B cell (primary cell): ENCODE results near the gene ZBTB43. TPM values are rescaled to one million over a fixed set of nuclear protein-coding genes. Genes with fewer than 3 reads are reported as not detected.
"Not testable (repeated sequence)": the region's sequence is repeated elsewhere in the genome, so short reads cannot be mapped to it uniquely, and the experiment has no call there.

Experiments
- ATAC-seq: fragments of 200-7000 bp; cut with Tn5 transposase; one replicate; pipeline ENCODE4 v1.10.0; 2021; ENCODE audit warnings: low read depth, mild to moderate bottlenecking, moderate number of reproducible peaks, moderate library complexity
- CTCF ChIA-PET: fragments of 350-600 bp; sonication (Branson Sonifier 250); formaldehyde crosslinking; loops from one replicate; lab custom pipeline; 2021; ENCODE audit warnings: antibody characterized with exemption, inconsistent platforms; lab: Charles Lee
- POLR2A ChIA-PET: fragments of 350-600 bp; sonication (Branson Sonifier 250); formaldehyde crosslinking; loops from one replicate; lab custom pipeline; 2021; ENCODE audit warnings: antibody characterized with exemption; lab: Charles Lee
- DNase-seq: peaks from one replicate; pipeline ENCODE4 v3.0.0; 2013
- H2AFZ ChIP-seq: 2 replicates; pipeline ENCODE4 v1.6.1; 2012; ENCODE audit warnings: mild to moderate bottlenecking, low read depth, low read length; ENCODE audit not compliant: insufficient read depth, poor library complexity, severe bottlenecking
- H3K27ac ChIP-seq, 2 donors: 1 replicate in 1 of 2; 2 replicates in 1 of 2; pipeline ENCODE4 v1.5.1; 2012 to 2013; ENCODE audit warnings: low read length in 2 of 2, mild to moderate bottlenecking in 2 of 2, moderate library complexity in 1 of 2
- H3K27me3 ChIP-seq, 4 experiments: fragments of 200-600 bp in 1 of 4; sonication (generic) in 1 of 4; replicated peaks in 1 of 4; 1 replicate in 2 of 4; 2 replicates in 2 of 4; pipeline versions ENCODE4 v1.6.1 to v1.7.0; 2013 to 2016; ENCODE audit warnings: low read length in 3 of 4, mild to moderate bottlenecking in 2 of 4, mixed read lengths in 1 of 4, moderate library complexity in 1 of 4; ENCODE audit not compliant: insufficient read depth in 4 of 4, control insufficient read depth in 3 of 4; ENCODE audit errors: control extremely low read depth in 1 of 4
- H3K36me3 ChIP-seq, 2 experiments: replicated peaks in 1 of 2; 1 replicate in 1 of 2; 2 replicates in 1 of 2; pipeline versions ENCODE4 v1.6.1 to v1.7.1; 2013; ENCODE audit warnings: low read length in 1 of 2; ENCODE audit not compliant: insufficient read depth in 2 of 2, control insufficient read depth in 1 of 2; ENCODE audit errors: control extremely low read depth in 1 of 2, extremely low read depth in 1 of 2
- H3K4me1 ChIP-seq, 2 donors: fragments of 200-600 bp in 1 of 2; sonication (generic) in 1 of 2; 1 replicate in 1 of 2; 2 replicates in 1 of 2; pipeline versions ENCODE4 v1.5.1 to v1.6.1; 2013 to 2017; ENCODE audit warnings: low read length in 2 of 2; ENCODE audit not compliant: control insufficient read depth in 2 of 2, insufficient read depth in 2 of 2
- H3K4me2 ChIP-seq: replicated peaks from 2 replicates; pipeline ENCODE3; 2012; ENCODE audit warnings: mild to moderate bottlenecking, low read depth, low read length; ENCODE audit not compliant: poor library complexity, severe bottlenecking
- H3K4me3 ChIP-seq, 5 experiments: fragments of 200-600 bp in 1 of 5; sonication (generic) in 1 of 5; 1 replicate in 3 of 5; 2 replicates in 2 of 5; pipeline versions ENCODE4 v1.5.1 to v1.7.0; 2011 to 2016; ENCODE audit warnings: low read length in 4 of 5, mild to moderate bottlenecking in 4 of 5, low read depth in 2 of 5, control low read depth in 1 of 5, moderate library complexity in 1 of 5; ENCODE audit not compliant: insufficient read depth in 1 of 5; ENCODE audit errors: control extremely low read depth in 1 of 5, extremely low read depth in 1 of 5
- H3K79me2 ChIP-seq: fragments of 200-600 bp; sonication (generic); one replicate; pipeline ENCODE4 v1.6.0; 2016; ENCODE audit warnings: low read length; ENCODE audit not compliant: control insufficient read depth, insufficient read depth
- H3K9ac ChIP-seq: fragments of 200-600 bp; sonication (generic); 2 replicates; pipeline ENCODE4 v1.6.1; 2017; ENCODE audit warnings: mild to moderate bottlenecking, low read length, moderate library complexity
- H3K9me3 ChIP-seq, 3 donors: one replicate each; pipeline versions ENCODE4 v1.6.1 to v1.7.1; 2013; ENCODE audit warnings: low read length in 2 of 3; ENCODE audit not compliant: control insufficient read depth in 2 of 3, insufficient read depth in 1 of 3; ENCODE audit errors: control extremely low read depth in 1 of 3
- H4K20me1 ChIP-seq: 2 replicates; pipeline ENCODE4 v1.6.0; 2012; ENCODE audit warnings: mild to moderate bottlenecking, low read length; ENCODE audit not compliant: insufficient read depth, control insufficient read depth, poor library complexity, severe bottlenecking
- H3K27ac Mint-ChIP-seq: one replicate; pipeline ENCODE4 v1.8.0; 2021; ENCODE audit warnings: mixed read lengths
- H3K27me3 Mint-ChIP-seq: one replicate; pipeline ENCODE4 v1.8.0; 2021; ENCODE audit warnings: mixed read lengths
- H3K4me1 Mint-ChIP-seq: one replicate; pipeline ENCODE4 v1.8.0; 2021; ENCODE audit warnings: mixed read lengths
- H3K4me3 Mint-ChIP-seq: one replicate; pipeline ENCODE4 v1.8.0; 2021; ENCODE audit warnings: mixed read lengths
- H3K9me3 Mint-ChIP-seq: one replicate; pipeline ENCODE4 v1.8.0; 2022; ENCODE audit warnings: mixed read lengths; ENCODE audit not compliant: insufficient read depth
- CTCF ChIP-seq: fragments of 200-600 bp; IDR thresholded peaks from one replicate; pipeline ENCODE4 v1.8.0; 2022; ENCODE audit warnings: antibody characterized with exemption, mild to moderate bottlenecking
- EZH2 ChIP-seq: IDR thresholded peaks from 2 replicates; pipeline ENCODE4 v1.6.1; 2012; ENCODE audit warnings: borderline replicate concordance, low read depth, mild to moderate bottlenecking, moderate library complexity, low read length; ENCODE audit not compliant: insufficient read depth, poor library complexity, severe bottlenecking
- WGBS: methylation state at CpG from one replicate; pipeline ENCODE4 v1.1.5; 2013; ENCODE audit warnings: missing lambda C conversion rate; ENCODE audit not compliant: insufficient coverage; 5-methylcytosine and 5-hydroxymethylcytosine counted together
- intact Hi-C: fragments of 100-400 bp; cut with micrococcal nuclease; formaldehyde crosslinking; loops from one replicate; pipeline ENCODE4 v1.10.0; 2022
- polyA plus RNA-seq: library from polyadenylated mRNA; depleted of rRNA; stranded (reverse); fragments of >200 nt; gene quantifications from 2 replicates; pipeline ENCODE4 v1.2.3, GENCODE V29; 2012
- total RNA-seq, 2 donors: library from RNA; stranded (reverse); fragments of 120-200 nt in 1 of 2; gene quantifications; 1 replicate in 1 of 2; 2 replicates in 1 of 2; pipeline versions ENCODE4 v1.2.3 to v1.2.4, GENCODE V29; 2013 to 2022

ZBTB43 gene
- total and polyA plus RNA-seq, 2 donors (not counting 1 experiment from before 2014, with no cell fraction given): 7.0 to 20.2 TPM

- H3K9ac ChIP-seq: no peak overlapping the region
- peaks cover 0 to 37% of the 10 kb centered on the region in 2 experiments for H3K36me3 ChIP-seq
- DNase-seq (no peak), ATAC-seq (no peak)
- H3K27ac ChIP-seq: no peak overlapping the region
- ChIA-PET CTCF (no interaction called here), POLR2A (no interaction called here)
- Mint-ChIP-seq H3K9me3 (peaks cover 2% of the 10 kb centered on the region), H3K4me1 (peaks cover 38% of the 10 kb centered on the region), H3K27me3 (no peaks in the 10 kb centered on the region), H3K27ac (no peak overlapping the region), H3K4me3 (no peak overlapping the region)
- no peak overlapping the region for H3K4me3 ChIP-seq
- H3K9me3 ChIP-seq: peaks cover 0 to 8% (median 0%) of the 10 kb centered on the region in 3 donors
- intact Hi-C loops: loop anchor here (10.0 kb wide), 1 partner anchor 1944 kb away; the partner anchor contains the start of genes ARPC5L and RPL35
- H3K79me2 ChIP-seq: peaks cover 83% of the 10 kb centered on the region
- TF ChIP-seq CTCF (no peak), EZH2 (no peak)
- 90% methylated on average over 2 of the region's 3 CpGs for WGBS
- H3K27me3 ChIP-seq: no peaks in the 10 kb centered on the region
- H3K4me1 ChIP-seq: peaks cover 17 to 20% of the 10 kb centered on the region in 2 donors
- peaks cover 32% of the 10 kb centered on the region for H4K20me1 ChIP-seq
- no peak overlapping the region for H2AFZ ChIP-seq
- H3K4me2 ChIP-seq: no peak overlapping the region
These were observed 4.2 kb downstream of the ZBTB43 start for GRCh38 chr9:126809068-126809467.

GRCh38 chr9:126810221-126810620 is 5.4 kb downstream of the ZBTB43 start:
- peaks cover 33% of the 10 kb centered on the region for H3K4me1 Mint-ChIP-seq
- H3K9me3 ChIP-seq, H3K27me3 Mint-ChIP-seq, H3K27ac ChIP-seq, H3K9me3 Mint-ChIP-seq, H3K27ac Mint-ChIP-seq, ATAC-seq, H2AFZ ChIP-seq, DNase-seq, intact Hi-C loops, H3K9ac ChIP-seq, H3K4me2 ChIP-seq, H3K4me3 ChIP-seq, H3K27me3 ChIP-seq, H3K4me3 Mint-ChIP-seq, POLR2A ChIA-PET: not testable (repeated sequence)
- WGBS: no CpG with 5 or more reads among the region's 12 CpGs
- CTCF ChIA-PET: interaction anchor here (0.9 kb wide), 1 partner anchor 107 kb away, joined by 3 read pairs; no protein-coding TSS in a partner anchor
- peaks cover 30% of the 10 kb centered on the region for H4K20me1 ChIP-seq
- H3K4me1 ChIP-seq: peaks cover 12 to 20% of the 10 kb centered on the region in 2 donors
- peaks cover 85% of the 10 kb centered on the region for H3K79me2 ChIP-seq
- H3K36me3 ChIP-seq: peaks cover 0 to 40% of the 10 kb centered on the region in 2 experiments
